NB4 (cell line): ENCODE data around the gene FAM107B.
A peak's percentile ranks its signal among the peaks of the same experiment; 100 is the strongest.

Source experiments
- DNase-seq: peaks from one replicate; pipeline ENCODE4 v3.0.0; 2010; ENCODE audit warnings: low read depth
- H3K4me3 ChIP-seq: one replicate; pipeline ENCODE4 v1.5.1; 2011; ENCODE audit warnings: mild to moderate bottlenecking, low read depth, low read length, moderate library complexity
- CTCF ChIP-seq: IDR thresholded peaks from one replicate; pipeline ENCODE4 v1.5.1; 2012; ENCODE audit warnings: low read depth, low read length
- MYC ChIP-seq: IDR thresholded peaks from 2 replicates; pipeline ENCODE4 v1.6.1; 2011; ENCODE audit warnings: low read depth, low read length
- POLR2A ChIP-seq: IDR thresholded peaks from 2 replicates; pipeline ENCODE4 v1.6.1; 2011; ENCODE audit warnings: mild to moderate bottlenecking; ENCODE audit not compliant: insufficient read length; ENCODE audit errors: extremely low read depth
- TF ChIP-seq, protein P1 (sequence below): IDR thresholded peaks from 2 replicates; pipeline ENCODE4 v1.6.1; 2011; ENCODE audit warnings: low read depth, low read length

FAM107B gene

DNA sequence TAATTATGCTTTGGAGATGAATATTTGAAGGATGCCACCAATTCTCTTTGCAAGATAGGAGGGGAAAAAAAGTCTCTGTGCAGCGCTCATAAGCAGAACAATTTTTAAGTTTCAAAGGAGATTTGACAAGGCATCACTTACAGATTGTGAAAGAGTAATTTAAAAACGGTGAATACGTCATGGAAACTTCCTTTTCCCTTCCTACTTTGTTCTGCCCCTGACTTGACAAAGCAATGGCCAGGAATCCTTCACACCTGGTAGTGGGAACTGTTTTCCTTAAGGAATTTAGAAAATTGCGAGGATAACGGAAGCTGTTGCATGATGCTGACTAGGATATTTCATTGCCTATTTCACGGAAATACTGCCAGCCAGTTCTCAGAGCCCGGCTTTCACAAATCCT lies 16.7 kb downstream of the FAM107B start:
- DNase-seq = no peak
- no peak for TF ChIP-seq MYC
- H3K4me3 ChIP-seq = no peak overlapping the region

DNA sequence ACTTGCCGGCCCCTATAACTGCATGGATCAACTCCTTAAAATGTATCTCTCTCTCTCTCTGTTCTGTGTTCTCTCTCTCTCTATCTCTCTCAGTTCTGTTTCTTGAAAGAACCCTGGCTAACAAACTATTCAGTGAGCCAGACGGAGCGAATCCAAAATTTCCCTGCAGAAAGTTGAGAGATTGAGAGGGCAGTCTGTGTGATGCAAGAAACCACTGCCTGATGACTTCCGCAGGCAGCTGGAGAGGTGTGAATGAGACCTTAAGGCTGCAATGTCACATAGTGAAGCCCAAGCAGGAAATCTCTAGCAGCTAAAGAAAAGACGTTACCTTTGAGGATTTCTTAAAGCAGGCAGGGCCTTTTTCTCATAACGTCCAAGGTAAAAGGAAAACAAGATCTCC lies 17.3 kb downstream of the FAM107B start:
- no peak overlapping the region for H3K4me3 ChIP-seq
- peak; percentile 51 for DNase-seq
- TF ChIP-seq MYC = no peak
- TF ChIP-seq, protein P1, sequence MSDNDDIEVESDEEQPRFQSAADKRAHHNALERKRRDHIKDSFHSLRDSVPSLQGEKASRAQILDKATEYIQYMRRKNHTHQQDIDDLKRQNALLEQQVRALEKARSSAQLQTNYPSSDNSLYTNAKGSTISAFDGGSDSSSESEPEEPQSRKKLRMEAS = no peak
- TF ChIP-seq CTCF = no peak
- no peak for TF ChIP-seq POLR2A

DNA sequence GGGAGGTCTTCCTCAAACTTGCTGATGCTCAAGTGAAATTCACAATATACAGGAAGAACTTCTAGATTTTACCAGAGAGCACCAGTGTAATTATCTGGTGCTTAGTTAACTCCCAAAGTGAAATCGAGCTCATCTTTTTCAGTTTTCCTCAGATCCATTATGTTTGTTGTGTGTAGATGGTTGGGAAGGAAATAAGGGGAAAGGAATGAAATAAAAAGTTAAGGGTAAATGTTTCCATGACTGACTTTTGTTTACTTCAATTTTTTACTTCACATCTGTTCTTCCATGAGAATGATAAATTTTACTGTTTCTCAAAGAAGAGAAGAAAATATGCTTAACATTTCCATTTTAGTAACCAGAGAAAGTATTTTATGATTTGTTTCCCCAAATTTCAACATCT lies 21.3 kb downstream of the FAM107B start:
- H3K4me3 ChIP-seq = no peak overlapping the region
- TF ChIP-seq POLR2A = no peak
- no peak for TF ChIP-seq MYC
- TF ChIP-seq, protein P1 = no peak
- TF ChIP-seq CTCF = no peak
- no peak for DNase-seq

DNA sequence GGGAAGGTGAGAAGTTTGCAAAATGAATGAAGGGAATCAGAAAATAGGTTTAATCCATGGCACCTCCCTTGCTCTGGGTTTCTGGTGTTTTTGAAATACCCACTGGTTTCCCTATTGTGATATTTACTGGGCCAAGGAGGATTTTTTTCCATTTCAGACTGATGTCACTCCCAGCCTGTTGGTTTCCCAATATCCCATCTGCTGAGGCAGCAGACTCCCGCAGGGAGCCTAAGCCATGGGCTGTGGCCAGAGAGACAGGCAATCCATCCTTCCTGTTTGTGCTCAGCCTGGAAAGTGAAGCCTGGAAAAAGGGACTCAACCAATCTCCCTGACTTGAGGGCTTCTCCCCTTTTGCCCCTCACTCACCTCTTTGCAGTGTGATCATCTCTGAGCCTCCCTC lies 22.8 kb downstream of the FAM107B start:
- DNase-seq = no peak
- TF ChIP-seq, protein P1 = no peak
- TF ChIP-seq CTCF = no peak
- no peak for TF ChIP-seq MYC
- no peak for TF ChIP-seq POLR2A
- H3K4me3 ChIP-seq = no peak overlapping the region

GRCh38 chr10:14751014-14751896 lies 23.4 kb downstream of the FAM107B start:
- DNase-seq = peak; percentile 58
- H3K4me3 ChIP-seq = no peak overlapping the region
- TF ChIP-seq MYC = no peak
- no peak for TF ChIP-seq CTCF

DNA sequence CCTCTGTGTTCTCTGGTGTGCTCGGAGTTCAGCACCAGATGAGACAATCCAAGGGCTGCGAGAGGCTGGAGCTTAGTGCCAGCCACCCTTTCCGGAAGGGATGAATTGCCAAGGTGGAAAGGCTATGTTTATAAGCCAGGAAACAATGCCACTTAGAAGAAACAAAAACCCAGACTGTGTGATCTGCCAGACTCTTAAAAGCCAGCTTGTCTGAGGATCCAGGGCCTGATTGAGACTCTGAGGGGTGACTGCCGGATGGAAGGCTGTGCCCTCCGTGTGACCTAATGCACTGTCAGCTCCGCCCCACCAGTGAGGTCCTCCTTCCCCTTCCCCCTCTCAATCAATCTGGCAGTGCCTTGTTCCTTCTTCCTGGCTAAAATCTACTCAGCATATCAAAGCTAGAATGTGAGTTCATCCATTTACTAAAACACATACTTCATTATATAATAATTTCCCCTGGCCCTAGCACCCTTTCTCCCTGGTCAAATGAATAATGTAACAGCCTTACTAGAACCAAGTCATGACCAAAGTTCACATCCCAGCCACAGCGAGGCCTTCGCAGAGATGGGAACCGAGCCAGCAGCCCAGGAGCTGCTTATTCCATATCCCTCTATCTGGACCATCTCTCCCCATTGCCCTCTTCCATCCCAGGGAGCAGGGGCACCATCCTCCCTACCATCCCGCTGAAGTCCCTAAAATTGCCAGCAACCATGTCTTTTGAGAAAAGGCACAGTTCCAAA lies 25.5 kb downstream of the FAM107B start:
- H3K4me3 ChIP-seq = no peak overlapping the region
- no peak for DNase-seq
- TF ChIP-seq CTCF = no peak
- no peak for TF ChIP-seq POLR2A
- TF ChIP-seq MYC = no peak
- TF ChIP-seq, protein P1 = no peak
